Lower leg skin (tissue), 3 donors: ENCODE results near the gene HAGH.

Source experiments
- POLR2A ChIP-seq, 2 donors: fragments of 450-650 bp; IDR thresholded peaks; one replicate each; pipeline ENCODE4 v1.6.1; 2016 to 2017; ENCODE audit warnings: antibody characterized with exemption in 2 of 2, mild to moderate bottlenecking in 1 of 2, moderate library complexity in 1 of 2
- TF ChIP-seq, protein P1 (sequence below), 3 donors: fragments of 450-650 bp; IDR thresholded peaks; one replicate each; pipeline ENCODE4 v1.5.1; 2016; ENCODE audit warnings: antibody characterized with exemption in 3 of 3, mild to moderate bottlenecking in 3 of 3, moderate library complexity in 2 of 3

DNA sequence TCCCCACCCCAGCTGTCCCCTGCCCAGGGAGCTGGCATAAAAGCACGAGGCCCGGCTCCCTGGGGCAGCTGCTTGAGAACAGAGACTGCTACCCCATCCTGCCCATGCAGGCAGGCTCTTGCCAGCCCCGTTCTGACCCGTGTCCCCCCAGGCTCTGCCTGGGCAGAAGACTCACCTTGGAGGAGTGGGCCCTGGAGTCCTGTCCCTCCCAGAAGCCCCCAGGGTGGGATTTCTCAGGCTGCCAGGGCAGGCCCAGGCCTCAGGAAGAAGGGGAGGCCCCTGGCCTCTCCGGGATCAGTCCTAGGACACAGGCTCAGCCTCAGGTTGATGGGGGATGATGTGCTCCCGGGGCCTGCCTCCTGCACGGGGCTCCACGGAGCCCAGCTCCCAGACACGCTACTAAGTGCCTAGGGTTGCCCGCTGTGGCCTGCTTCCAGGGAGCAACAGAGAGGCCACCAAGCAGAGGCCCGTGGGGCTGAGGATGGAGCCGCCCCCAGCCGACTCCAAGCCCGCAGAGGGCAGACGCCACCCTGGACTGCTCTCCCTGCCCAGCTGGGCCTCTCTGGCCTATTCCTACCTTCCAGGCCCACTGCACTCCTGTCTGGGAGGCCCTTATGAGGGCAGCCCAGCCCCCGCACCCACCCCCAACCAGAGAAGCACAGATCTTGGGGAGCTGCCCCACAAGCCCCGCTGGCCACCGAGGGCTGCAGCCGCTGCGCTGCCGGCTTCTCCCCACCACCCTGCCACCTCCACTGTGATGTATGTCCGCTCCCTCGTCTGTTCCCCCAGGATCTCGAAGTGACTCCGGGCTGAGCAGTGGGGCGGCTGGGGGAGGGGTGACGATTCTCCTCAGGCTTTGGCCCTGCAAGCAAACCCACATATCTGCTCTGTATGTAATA lies 57.0 kb downstream of the HAGH start:
- TF ChIP-seq, protein P1, sequence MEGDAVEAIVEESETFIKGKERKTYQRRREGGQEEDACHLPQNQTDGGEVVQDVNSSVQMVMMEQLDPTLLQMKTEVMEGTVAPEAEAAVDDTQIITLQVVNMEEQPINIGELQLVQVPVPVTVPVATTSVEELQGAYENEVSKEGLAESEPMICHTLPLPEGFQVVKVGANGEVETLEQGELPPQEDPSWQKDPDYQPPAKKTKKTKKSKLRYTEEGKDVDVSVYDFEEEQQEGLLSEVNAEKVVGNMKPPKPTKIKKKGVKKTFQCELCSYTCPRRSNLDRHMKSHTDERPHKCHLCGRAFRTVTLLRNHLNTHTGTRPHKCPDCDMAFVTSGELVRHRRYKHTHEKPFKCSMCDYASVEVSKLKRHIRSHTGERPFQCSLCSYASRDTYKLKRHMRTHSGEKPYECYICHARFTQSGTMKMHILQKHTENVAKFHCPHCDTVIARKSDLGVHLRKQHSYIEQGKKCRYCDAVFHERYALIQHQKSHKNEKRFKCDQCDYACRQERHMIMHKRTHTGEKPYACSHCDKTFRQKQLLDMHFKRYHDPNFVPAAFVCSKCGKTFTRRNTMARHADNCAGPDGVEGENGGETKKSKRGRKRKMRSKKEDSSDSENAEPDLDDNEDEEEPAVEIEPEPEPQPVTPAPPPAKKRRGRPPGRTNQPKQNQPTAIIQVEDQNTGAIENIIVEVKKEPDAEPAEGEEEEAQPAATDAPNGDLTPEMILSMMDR (IDR thresholded peaks at IDR 0.05): no peak
- no peak for TF ChIP-seq POLR2A (IDR thresholded peaks at IDR 0.05)
